ENCODE data around the gene RABL2B.

DNA sequence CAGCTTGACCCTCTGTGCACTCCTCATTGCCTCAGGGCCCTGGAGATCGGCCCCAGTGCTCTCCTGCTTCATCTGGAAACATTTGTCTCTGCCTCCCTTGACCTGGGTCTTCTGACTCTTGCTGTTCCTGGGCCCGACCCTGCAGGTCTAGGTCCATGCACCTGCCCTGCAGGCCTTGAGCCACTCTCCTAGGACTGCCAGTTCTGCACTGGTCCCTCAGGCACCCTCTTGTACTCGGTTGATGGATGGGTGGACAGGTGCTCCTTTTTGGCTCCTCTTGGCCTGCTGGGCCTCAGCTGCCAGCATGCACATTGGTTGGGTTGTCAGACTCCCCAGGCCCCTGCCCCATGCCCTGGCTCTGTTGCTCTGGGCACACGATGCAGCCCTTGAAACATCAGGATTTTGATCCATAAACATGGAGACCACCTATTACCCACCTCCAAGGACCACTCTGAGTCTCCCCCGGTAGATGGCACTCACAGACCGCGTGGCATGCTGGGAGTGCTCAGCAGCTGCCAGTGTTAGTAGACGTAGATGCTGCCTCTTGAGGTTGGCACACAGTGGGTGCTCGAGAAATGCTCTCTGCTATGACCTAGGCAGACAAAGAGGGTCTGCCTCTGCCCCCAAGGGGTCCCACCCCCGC lies 65.6 kb downstream of the RABL2B start:
- TF ChIP-seq EZH2 (IDR thresholded peaks at IDR 0.05; ENCODE audit: low read length, unreplicated experiment) (no peak), EZH2phosphoT487 (IDR thresholded peaks at IDR 0.05; ENCODE audit: borderline replicate concordance, low read length) (no peak)
- TF ChIP-seq, protein P1, sequence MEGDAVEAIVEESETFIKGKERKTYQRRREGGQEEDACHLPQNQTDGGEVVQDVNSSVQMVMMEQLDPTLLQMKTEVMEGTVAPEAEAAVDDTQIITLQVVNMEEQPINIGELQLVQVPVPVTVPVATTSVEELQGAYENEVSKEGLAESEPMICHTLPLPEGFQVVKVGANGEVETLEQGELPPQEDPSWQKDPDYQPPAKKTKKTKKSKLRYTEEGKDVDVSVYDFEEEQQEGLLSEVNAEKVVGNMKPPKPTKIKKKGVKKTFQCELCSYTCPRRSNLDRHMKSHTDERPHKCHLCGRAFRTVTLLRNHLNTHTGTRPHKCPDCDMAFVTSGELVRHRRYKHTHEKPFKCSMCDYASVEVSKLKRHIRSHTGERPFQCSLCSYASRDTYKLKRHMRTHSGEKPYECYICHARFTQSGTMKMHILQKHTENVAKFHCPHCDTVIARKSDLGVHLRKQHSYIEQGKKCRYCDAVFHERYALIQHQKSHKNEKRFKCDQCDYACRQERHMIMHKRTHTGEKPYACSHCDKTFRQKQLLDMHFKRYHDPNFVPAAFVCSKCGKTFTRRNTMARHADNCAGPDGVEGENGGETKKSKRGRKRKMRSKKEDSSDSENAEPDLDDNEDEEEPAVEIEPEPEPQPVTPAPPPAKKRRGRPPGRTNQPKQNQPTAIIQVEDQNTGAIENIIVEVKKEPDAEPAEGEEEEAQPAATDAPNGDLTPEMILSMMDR (conservative IDR thresholded peaks at IDR 0.05; ENCODE audit: low read depth, low read length): no peak
